Measurements from ENCODE around the gene DHCR7. TPM values are rescaled to one million over a fixed set of nuclear protein-coding genes. Genes with fewer than 3 reads are reported as not detected.

The DHCR7 gene
- total RNA-seq, 1 donor from 2014 or later = 6.0 TPM

GRCh38 chr11:71386202-71386601 lies 62.0 kb downstream of the DHCR7 start:
- peak; percentile 23 for DNase-seq (ENCODE audit: low spot score)

- no peak for DNase-seq (ENCODE audit: low spot score)
Observed at GRCh38 chr11:71385091-71385490, 63.1 kb downstream of the DHCR7 start.

GRCh38 chr11:71384561-71384960 lies 63.6 kb downstream of the DHCR7 start:
- no peak for DNase-seq (ENCODE audit: low spot score)

Other genes starting within 250 kb of the DHCR7 start
- gene SHANK2, start 195.8 kb downstream of the DHCR7 start, total RNA-seq (ENCODE audit: insufficient read depth, low replicate concordance) = 40.0 TPM
- gene NADSYN1, start 4.8 kb upstream of the DHCR7 start, total RNA-seq (ENCODE audit: insufficient read depth, low replicate concordance) = 92.9 TPM
- not detected for gene KRTAP5-7, start 78.9 kb upstream of the DHCR7 start, total RNA-seq (ENCODE audit: insufficient read depth, low replicate concordance)
- not detected for gene KRTAP5-8, start 89.6 kb upstream of the DHCR7 start, total RNA-seq (ENCODE audit: insufficient read depth, low replicate concordance)
- 0.72 TPM for gene KRTAP5-9, start 100.0 kb upstream of the DHCR7 start, total RNA-seq (ENCODE audit: insufficient read depth, low replicate concordance)
- not detected for gene KRTAP5-10, start 117.2 kb upstream of the DHCR7 start, total RNA-seq (ENCODE audit: insufficient read depth, low replicate concordance)
- 8.9 TPM for gene KRTAP5-11, start 134.5 kb upstream of the DHCR7 start, total RNA-seq (ENCODE audit: insufficient read depth, low replicate concordance)